Activated T-cell treated with anti-CD3 and anti-CD28 coated beads for 48 hours (primary cell): Measurements from ENCODE around the gene C11orf98.
"Not testable (repeated sequence)": the region's sequence is repeated elsewhere in the genome, so short reads cannot be mapped to it uniquely, and the experiment has no call there.

Experiments used
- DNase-seq: peaks from one replicate; pipeline ENCODE4 v3.0.0-alpha.2; 2020; ENCODE audit warnings: low read depth

C11orf98 gene

GRCh38 chr11:62650283-62650682 is 14.7 kb downstream of the C11orf98 start:
- not testable (repeated sequence) for DNase-seq

- DNase-seq: no peak
Measured at GRCh38 chr11:62649486-62649885, 15.5 kb downstream of the C11orf98 start.

GRCh38 chr11:62648967-62649364 is 16.0 kb downstream of the C11orf98 start:
- DNase-seq: no peak

- DNase-seq: no peak
Measured at GRCh38 chr11:62648185-62648966, 16.6 kb downstream of the C11orf98 start.

GRCh38 chr11:62647609-62648005 is 17.4 kb downstream of the C11orf98 start:
- DNase-seq: no peak

- DNase-seq: no peak
Measured at GRCh38 chr11:62646825-62647608, 18.0 kb downstream of the C11orf98 start.

- peak; percentile 99 for DNase-seq
Measured at GRCh38 chr11:62645946-62646824, 18.8 kb downstream of the C11orf98 start, which contains the start of gene GANAB. Gene GANAB (minus strand): TSS chr11:62646613. CDS start chr11:62646599, 14 bp downstream.

- no peak for DNase-seq
Measured at GRCh38 chr11:62645671-62645945, 19.4 kb downstream of the C11orf98 start.

GRCh38 chr11:62644220-62644619 is 20.8 kb downstream of the C11orf98 start:
- no peak for DNase-seq

- no peak for DNase-seq
Measured at GRCh38 chr11:62632492-62632891, 32.5 kb downstream of the C11orf98 start.

- no peak for DNase-seq
Measured at GRCh38 chr11:62627713-62628112, 37.3 kb downstream of the C11orf98 start.

GRCh38 chr11:62622476-62623089 is 42.4 kb downstream of the C11orf98 start:
- no peak for DNase-seq

GRCh38 chr11:62621567-62622470 is 43.2 kb downstream of the C11orf98 start, which contains the start of gene B3GAT3:
Gene B3GAT3 (minus strand): TSS chr11:62621986. CDS start chr11:62621947, 39 bp downstream.
- peak; percentile 95 for DNase-seq

GRCh38 chr11:62621027-62621566 is 43.9 kb downstream of the C11orf98 start:
- DNase-seq: no peak

GRCh38 chr11:62616957-62617356 is 48.1 kb downstream of the C11orf98 start:
- DNase-seq: not testable (repeated sequence)

GRCh38 chr11:62615521-62615920 is 49.5 kb downstream of the C11orf98 start:
- DNase-seq: no peak

- peak; percentile 52 for DNase-seq
Measured at GRCh38 chr11:62614275-62614674, 50.7 kb downstream of the C11orf98 start.

GRCh38 chr11:62613291-62613778 is 51.7 kb downstream of the C11orf98 start:
- no peak for DNase-seq
